Cardiac muscle cell (in vitro differentiated cells and primary cell): Measurements from ENCODE around the gene SETBP1. TPM values are rescaled to one million over a fixed set of nuclear protein-coding genes. Genes with fewer than 3 reads are reported as not detected.

Experiments used
- DNase-seq, 2 donors: peaks; one replicate each; pipeline versions ENCODE4 v3.0.0 to v3.0.0-alpha.2; 2010 to 2017; ENCODE audit warnings: low read depth in 1 of 2, low spot score in 1 of 2
- H3K27ac ChIP-seq: fragments of 200-600 bp; sonication (generic); 2 replicates; pipeline ENCODE4 v1.5.1; 2016
- H3K27me3 ChIP-seq: fragments of 200-600 bp; sonication (generic); 2 replicates; pipeline ENCODE4 v1.6.0; 2016; ENCODE audit warnings: control low read depth
- H3K36me3 ChIP-seq: fragments of 200-600 bp; sonication (generic); 2 replicates; pipeline ENCODE4 v1.5.1; 2016; ENCODE audit warnings: control low read depth
- H3K4me1 ChIP-seq: fragments of 200-600 bp; sonication (generic); 2 replicates; pipeline ENCODE4 v1.8.1; 2017; ENCODE audit warnings: low read depth, mild to moderate bottlenecking, mixed run types
- H3K4me3 ChIP-seq: fragments of 200-600 bp; sonication (generic); 2 replicates; pipeline ENCODE4 v1.5.1; 2016; ENCODE audit warnings: mild to moderate bottlenecking
- H3K9me3 ChIP-seq: fragments of 200-600 bp; sonication (generic); 2 replicates; pipeline ENCODE4 v1.5.1; 2017; ENCODE audit warnings: low read depth, mild to moderate bottlenecking, control low read depth
- CTCF ChIP-seq: IDR thresholded peaks from 2 replicates; pipeline ENCODE4 v1.5.1; 2012; ENCODE audit warnings: low read depth, mild to moderate bottlenecking, low read length
- polyA plus RNA-seq: library from polyadenylated mRNA; unstranded; fragments of >200 nt; fragmentation: Nextera tagmentation; extraction: Ambion mirVana; gene quantifications from 2 replicates; pipeline ENCODE4 v1.2.1, GENCODE V29; 2016
- total RNA-seq: library from RNA; depleted of rRNA; stranded (reverse); fragments of >200 nt; gene quantifications from 2 replicates; pipeline ENCODE4 v1.2.3, GENCODE V29; 2016

SETBP1 gene
- total and polyA plus RNA-seq, 2 experiments from 2014 or later = 6.3 to 30.6 TPM

GRCh38 chr18:45104049-45104395 lies 423.3 kb downstream of the SETBP1 start:
- no peak overlapping the region for H3K27ac ChIP-seq
- no peak for TF ChIP-seq CTCF
- no peak overlapping the region for H3K4me3 ChIP-seq
- no peaks in the 10 kb centered on the region for H3K36me3 ChIP-seq
- no peaks in the 10 kb centered on the region for H3K27me3 ChIP-seq
- no peak for DNase-seq
- no peaks in the 10 kb centered on the region for H3K9me3 ChIP-seq
- H3K4me1 ChIP-seq = no peaks in the 10 kb centered on the region

- H3K27me3 ChIP-seq = no peaks in the 10 kb centered on the region
- H3K4me3 ChIP-seq = no peak overlapping the region
- DNase-seq = peak in 1 of 2 donors; percentile 53
- H3K4me1 ChIP-seq = no peaks in the 10 kb centered on the region
- H3K27ac ChIP-seq = no peak overlapping the region
- no peaks in the 10 kb centered on the region for H3K36me3 ChIP-seq
- no peak for TF ChIP-seq CTCF
- H3K9me3 ChIP-seq = no peaks in the 10 kb centered on the region
Observed at GRCh38 chr18:45106331-45106774, 425.7 kb downstream of the SETBP1 start.

- Histone ChIP-seq H3K4me1 (no peaks in the 10 kb centered on the region), H3K4me3 (no peak overlapping the region), H3K27ac (no peak overlapping the region), H3K9me3 (no peaks in the 10 kb centered on the region), H3K36me3 (no peaks in the 10 kb centered on the region), H3K27me3 (no peaks in the 10 kb centered on the region)
- no peak for TF ChIP-seq CTCF
- peak in 1 of 2 donors; percentile 76 for DNase-seq
Observed at GRCh38 chr18:45107425-45107824, 426.7 kb downstream of the SETBP1 start.

- peaks cover 4% of the 10 kb centered on the region for H3K27me3 ChIP-seq
- no peak overlapping the region for H3K27ac ChIP-seq
- H3K36me3 ChIP-seq = no peaks in the 10 kb centered on the region
- no peak for TF ChIP-seq CTCF
- no peak for DNase-seq
- H3K4me3 ChIP-seq = no peak overlapping the region
- H3K9me3 ChIP-seq = no peaks in the 10 kb centered on the region
- H3K4me1 ChIP-seq = no peaks in the 10 kb centered on the region
Observed at GRCh38 chr18:45108754-45109153, 428.1 kb downstream of the SETBP1 start.

GRCh38 chr18:45109271-45109670 lies 428.6 kb downstream of the SETBP1 start:
- Histone ChIP-seq H3K27ac (no peak overlapping the region), H3K9me3 (no peaks in the 10 kb centered on the region), H3K27me3 (peaks cover 4% of the 10 kb centered on the region), H3K4me3 (no peak overlapping the region), H3K36me3 (no peaks in the 10 kb centered on the region), H3K4me1 (no peaks in the 10 kb centered on the region)
- no peak for TF ChIP-seq CTCF
- DNase-seq = no peak

GRCh38 chr18:45109706-45110105 lies 429.0 kb downstream of the SETBP1 start:
- no peak overlapping the region for H3K27ac ChIP-seq
- H3K9me3 ChIP-seq = no peaks in the 10 kb centered on the region
- H3K36me3 ChIP-seq = no peaks in the 10 kb centered on the region
- no peak overlapping the region for H3K4me3 ChIP-seq
- H3K27me3 ChIP-seq = peaks cover 4% of the 10 kb centered on the region
- no peak for TF ChIP-seq CTCF
- H3K4me1 ChIP-seq = no peaks in the 10 kb centered on the region
- DNase-seq = no peak
